Smooth muscle cell (in vitro differentiated cells): Measurements from ENCODE around the gene TRIP10. TPM values are rescaled to one million over a fixed set of nuclear protein-coding genes. Genes with fewer than 3 reads are reported as not detected.

Source experiments
- DNase-seq: peaks from one replicate; lab custom pipeline; 2025; ENCODE audit not compliant: unreplicated experiment; lab: John Stamatoyannopoulos, UW
- H2AFZ ChIP-seq: fragments of 200-600 bp; sonication (generic); 2 replicates; pipeline ENCODE4 v1.6.0; 2016; ENCODE audit warnings: antibody characterized with exemption, low read depth, mild to moderate bottlenecking
- H3F3A ChIP-seq: fragments of 200-600 bp; sonication (generic); 2 replicates; pipeline ENCODE4 v1.6.0; 2017; ENCODE audit warnings: antibody characterized with exemption, low read depth
- H3K27ac ChIP-seq: fragments of 200-600 bp; sonication (generic); 2 replicates; pipeline ENCODE4 v1.5.1; 2016; ENCODE audit warnings: low read depth, mild to moderate bottlenecking
- H3K27me3 ChIP-seq: fragments of 200-600 bp; sonication (generic); 2 replicates; pipeline ENCODE4 v1.6.1; 2016; ENCODE audit warnings: low read depth, mild to moderate bottlenecking
- H3K36me3 ChIP-seq: fragments of 200-600 bp; sonication (generic); 2 replicates; pipeline ENCODE4 v1.5.1; 2016; ENCODE audit warnings: low read depth
- H3K4me1 ChIP-seq: fragments of 200-600 bp; sonication (generic); 2 replicates; pipeline ENCODE4 v1.5.1; 2016; ENCODE audit warnings: low read depth
- H3K4me2 ChIP-seq: fragments of 200-600 bp; sonication (generic); 2 replicates; pipeline ENCODE4 v1.6.0; 2016; ENCODE audit warnings: mild to moderate bottlenecking
- H3K4me3 ChIP-seq: fragments of 200-600 bp; sonication (generic); 2 replicates; pipeline ENCODE4 v1.5.1; 2016; ENCODE audit warnings: mild to moderate bottlenecking
- H3K79me2 ChIP-seq: fragments of 200-600 bp; sonication (generic); 2 replicates; pipeline ENCODE4 v1.6.0; 2016; ENCODE audit warnings: low read depth, mild to moderate bottlenecking
- H3K9ac ChIP-seq: fragments of 200-600 bp; sonication (generic); 2 replicates; pipeline ENCODE4 v1.6.0; 2016; ENCODE audit warnings: low read depth
- H3K9me3 ChIP-seq: fragments of 200-600 bp; sonication (generic); replicated peaks from 2 replicates; pipeline ENCODE4 v1.5.1; 2016; ENCODE audit warnings: low read depth
- H4K20me1 ChIP-seq: fragments of 200-600 bp; sonication (generic); 2 replicates; pipeline ENCODE4 v1.6.0; 2016; ENCODE audit warnings: low read depth
- WGBS: methylation state at CpG from one replicate; pipeline ENCODE4 v1.1.7; 2016; ENCODE audit warnings: low lambda C conversion rate; 5-methylcytosine and 5-hydroxymethylcytosine counted together
- polyA plus RNA-seq: library from polyadenylated mRNA; unstranded; fragments of >200 nt; fragmentation: Nextera tagmentation; extraction: Ambion mirVana; gene quantifications from 2 replicates; pipeline ENCODE4 v1.2.1, GENCODE V29; 2016
- total RNA-seq: library from RNA; depleted of rRNA; stranded (reverse); fragments of >200 nt; gene quantifications from 2 replicates; pipeline ENCODE4 v1.2.3, GENCODE V29; 2014
- TF ChIP-seq, protein P1 (sequence below): fragments of 200-600 bp; sonication (generic); IDR thresholded peaks from 2 replicates; pipeline ENCODE4 v1.5.1; 2017; ENCODE audit warnings: borderline replicate concordance, mild to moderate bottlenecking, antibody characterized with exemption; ENCODE audit not compliant: insufficient read depth, poor library complexity, severe bottlenecking

Gene TRIP10
- total and polyA plus RNA-seq, 2 experiments from 2014 or later, result 55.0 to 67.8 TPM

DNA sequence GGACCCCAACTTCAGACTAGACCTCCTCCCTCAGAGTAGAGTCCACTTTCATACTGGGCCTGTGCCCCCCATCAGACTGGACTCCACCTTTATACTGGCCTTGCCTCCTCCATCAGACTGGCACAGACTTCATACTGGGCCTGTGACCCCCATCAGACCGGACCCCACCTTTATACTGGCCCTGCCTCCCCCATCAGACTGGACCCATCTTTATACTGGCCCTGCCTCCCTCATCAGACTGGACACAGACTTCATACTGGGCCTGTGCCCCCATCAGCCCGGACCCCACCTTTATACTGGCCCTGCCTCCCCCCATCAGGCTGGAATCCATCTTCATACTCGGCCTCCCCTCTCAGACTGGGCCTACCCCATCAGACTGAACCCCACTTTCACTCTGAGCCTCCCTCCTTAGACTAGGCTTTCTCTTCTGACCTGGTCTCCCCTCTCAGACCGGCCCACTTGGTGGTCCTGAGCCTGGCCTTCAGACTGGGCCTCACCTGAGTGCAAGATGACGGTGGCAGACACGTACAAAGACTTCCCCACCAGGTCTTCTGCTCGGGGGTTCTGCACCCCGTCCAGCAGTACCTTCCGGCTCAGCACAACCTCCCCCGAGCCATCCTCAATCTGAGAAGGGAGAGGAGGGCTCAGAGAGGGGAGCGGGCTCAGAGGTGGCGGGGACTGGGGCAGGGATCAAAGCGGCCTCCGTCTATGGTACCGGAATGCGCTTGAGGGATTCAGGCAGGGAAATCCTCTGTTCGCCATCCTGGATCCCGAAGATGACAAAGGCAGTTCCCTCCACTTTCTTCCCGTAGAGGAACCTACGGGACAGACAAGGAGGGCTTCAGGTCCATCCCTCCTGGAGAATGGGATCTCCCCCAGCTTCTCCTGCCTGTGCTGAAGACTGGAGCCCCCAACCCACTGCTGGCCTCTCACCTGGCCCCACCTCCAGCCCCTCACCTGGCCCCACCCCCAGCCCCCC lies 26.5 kb upstream of the TRIP10 start:
- Histone ChIP-seq H3K36me3 (no peaks in the 10 kb centered on the region), H3F3A (no peaks in the 10 kb centered on the region), H3K27me3 (peaks cover 36% of the 10 kb centered on the region), H3K4me2 (no peak overlapping the region), H3K27ac (no peak overlapping the region), H3K79me2 (no peaks in the 10 kb centered on the region), H4K20me1 (no peaks in the 10 kb centered on the region), H3K9ac (no peak overlapping the region), H3K9me3 (no peaks in the 10 kb centered on the region), H2AFZ (no peak overlapping the region), H3K4me3 (no peak overlapping the region), H3K4me1 (no peaks in the 10 kb centered on the region)
- 90% methylated on average over 20 of the region's 20 CpGs for WGBS
- TF ChIP-seq, protein P1, sequence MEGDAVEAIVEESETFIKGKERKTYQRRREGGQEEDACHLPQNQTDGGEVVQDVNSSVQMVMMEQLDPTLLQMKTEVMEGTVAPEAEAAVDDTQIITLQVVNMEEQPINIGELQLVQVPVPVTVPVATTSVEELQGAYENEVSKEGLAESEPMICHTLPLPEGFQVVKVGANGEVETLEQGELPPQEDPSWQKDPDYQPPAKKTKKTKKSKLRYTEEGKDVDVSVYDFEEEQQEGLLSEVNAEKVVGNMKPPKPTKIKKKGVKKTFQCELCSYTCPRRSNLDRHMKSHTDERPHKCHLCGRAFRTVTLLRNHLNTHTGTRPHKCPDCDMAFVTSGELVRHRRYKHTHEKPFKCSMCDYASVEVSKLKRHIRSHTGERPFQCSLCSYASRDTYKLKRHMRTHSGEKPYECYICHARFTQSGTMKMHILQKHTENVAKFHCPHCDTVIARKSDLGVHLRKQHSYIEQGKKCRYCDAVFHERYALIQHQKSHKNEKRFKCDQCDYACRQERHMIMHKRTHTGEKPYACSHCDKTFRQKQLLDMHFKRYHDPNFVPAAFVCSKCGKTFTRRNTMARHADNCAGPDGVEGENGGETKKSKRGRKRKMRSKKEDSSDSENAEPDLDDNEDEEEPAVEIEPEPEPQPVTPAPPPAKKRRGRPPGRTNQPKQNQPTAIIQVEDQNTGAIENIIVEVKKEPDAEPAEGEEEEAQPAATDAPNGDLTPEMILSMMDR, result no peak
- DNase-seq, result no peak

DNA sequence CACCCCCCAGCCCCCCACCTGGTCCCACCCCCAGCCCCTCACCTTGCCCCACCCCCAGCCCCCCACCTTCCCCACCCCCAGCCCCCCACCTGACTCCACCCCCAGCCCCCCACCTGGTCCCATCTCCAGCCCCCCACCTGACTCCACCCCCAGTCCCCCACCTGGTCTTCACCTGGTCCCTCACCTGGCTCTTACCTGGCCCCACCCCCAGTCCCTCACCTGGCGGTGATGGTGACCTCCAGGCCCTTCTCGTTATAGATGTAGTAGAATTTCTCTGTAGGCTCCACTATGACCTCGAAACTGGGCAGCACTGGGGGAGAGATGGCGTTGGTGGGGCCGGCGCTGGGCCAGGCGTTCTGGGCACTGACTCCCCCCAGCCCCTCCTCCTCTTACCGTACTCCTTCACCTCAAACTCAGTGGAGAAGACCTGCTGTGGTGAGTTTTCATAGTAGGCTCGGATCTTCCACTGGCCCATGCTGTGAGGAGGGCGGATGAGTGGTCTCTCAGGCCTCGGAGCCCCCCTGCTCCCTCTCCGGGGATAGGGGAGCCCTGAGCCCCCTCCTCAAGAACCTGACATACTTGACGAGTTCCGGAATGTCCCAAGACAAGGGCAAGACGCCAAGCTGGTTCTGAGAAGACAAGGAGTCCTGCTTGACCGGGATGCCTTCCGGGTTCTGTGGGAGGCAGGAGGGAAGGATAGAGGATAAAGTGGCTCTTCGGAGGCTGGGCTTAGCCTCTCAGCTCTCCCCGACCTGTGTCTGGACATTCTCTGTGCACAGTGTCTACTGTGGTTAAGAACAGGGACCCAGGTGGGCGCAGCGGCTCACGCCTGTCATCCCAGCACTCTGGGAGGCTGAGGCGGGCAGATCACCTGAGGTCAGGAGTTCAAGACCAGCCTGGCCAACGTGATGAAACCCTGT lies 25.4 kb upstream of the TRIP10 start:
- Histone ChIP-seq H3K4me3 (no peak overlapping the region), H3K9me3 (no peaks in the 10 kb centered on the region), H3K27ac (no peak overlapping the region), H3K27me3 (peaks cover 30% of the 10 kb centered on the region), H3F3A (no peaks in the 10 kb centered on the region), H3K79me2 (no peaks in the 10 kb centered on the region), H3K36me3 (no peaks in the 10 kb centered on the region), H2AFZ (no peak overlapping the region), H3K4me2 (no peak overlapping the region), H3K4me1 (no peaks in the 10 kb centered on the region), H4K20me1 (no peaks in the 10 kb centered on the region), H3K9ac (no peak overlapping the region)
- 83% methylated on average over 24 of the region's 24 CpGs for WGBS
- DNase-seq, result no peak
- TF ChIP-seq, protein P1, result no peak

GRCh38 chr19:6714749-6715555 lies 24.5 kb upstream of the TRIP10 start:
- Histone ChIP-seq H3K36me3 (no peaks in the 10 kb centered on the region), H3K4me2 (no peak overlapping the region), H3K4me3 (no peak overlapping the region), H3K4me1 (no peaks in the 10 kb centered on the region), H4K20me1 (no peaks in the 10 kb centered on the region), H3K27ac (no peak overlapping the region), H3K27me3 (peaks cover 21% of the 10 kb centered on the region), H3K79me2 (no peaks in the 10 kb centered on the region), H3K9me3 (no peaks in the 10 kb centered on the region), H3F3A (no peaks in the 10 kb centered on the region), H2AFZ (no peak overlapping the region), H3K9ac (no peak overlapping the region)
- DNase-seq, result no peak
- 92% methylated on average over 11 of the region's 11 CpGs for WGBS
- TF ChIP-seq, protein P1, result no peak
